K562 (cell line): Measurements from ENCODE around the gene PPP1R13B. TPM values are rescaled to one million over a fixed set of nuclear protein-coding genes. Genes with fewer than 3 reads are reported as not detected.
A peak's percentile ranks its signal among the peaks of the same experiment; 100 is the strongest.

Experiments
- CBFA2T3 ChIP-seq: fragments of 450-650 bp; IDR thresholded peaks from 2 replicates; pipeline ENCODE4 v1.6.1; 2017
- CREB5 ChIP-seq: fragments of 250-450 bp; sonication (Bioruptor Pico); IDR thresholded peaks from 2 replicates; pipeline ENCODE4 v1.5.0; 2020; ENCODE audit warnings: mild to moderate bottlenecking
- DDX20 ChIP-seq: fragments of 450-650 bp; IDR thresholded peaks from 2 replicates; pipeline ENCODE4 v1.6.1; 2016; ENCODE audit warnings: missing genetic modification characterization, low read depth, mild to moderate bottlenecking, missing compliant biosample characterization, moderate library complexity
- FOXA3 ChIP-seq, 2 experiments: fragments of 450-650 bp in 1 of 2; sonication (generic) in 1 of 2; formaldehyde crosslinking; IDR thresholded peaks in 1 of 2; conservative IDR thresholded peaks in 1 of 2; 2 replicates each; pipeline versions ENCODE4 v1.4.0 to v1.8.0; 2020 to 2022; ENCODE audit warnings: mild to moderate bottlenecking in 2 of 2, missing genetic modification reagents in 1 of 2
- KAT7 ChIP-seq: sonication (generic); formaldehyde crosslinking; IDR thresholded peaks from 2 replicates; pipeline ENCODE4 v1.8.0; 2022; ENCODE audit warnings: missing genetic modification reagents, mild to moderate bottlenecking, borderline replicate concordance
- KHSRP ChIP-seq: fragments of 450-650 bp; IDR thresholded peaks from 2 replicates; pipeline ENCODE4 v1.6.1; 2017
- KLF1 ChIP-seq: fragments of 450-650 bp; IDR thresholded peaks from 2 replicates; pipeline ENCODE4 v1.6.1; 2016; ENCODE audit warnings: missing genetic modification characterization, missing compliant biosample characterization
- L3MBTL2 ChIP-seq: fragments of 450-650 bp; IDR thresholded peaks from 2 replicates; pipeline ENCODE4 v1.6.1; 2016; ENCODE audit warnings: mild to moderate bottlenecking, moderate library complexity
- MAFF ChIP-seq: IDR thresholded peaks from 2 replicates; pipeline ENCODE4 v1.6.1; 2012; ENCODE audit warnings: low read length, improper control_type of control experiment
- MTA3 ChIP-seq: fragments of 450-650 bp; formaldehyde crosslinking; IDR thresholded peaks from 2 replicates; pipeline ENCODE4 v1.6.1; 2017; ENCODE audit warnings: mild to moderate bottlenecking, borderline replicate concordance
- POLR2A ChIP-seq: fragments of 450-650 bp; conservative IDR thresholded peaks from 2 replicates; pipeline ENCODE4 v1.6.1; 2016
- POLR3A ChIP-seq: IDR thresholded peaks from 2 replicates; pipeline ENCODE4 v1.6.1; 2011; ENCODE audit warnings: borderline replicate concordance, mild to moderate bottlenecking, moderate library complexity; ENCODE audit not compliant: insufficient read length, insufficient read depth; ENCODE audit errors: extremely low read depth
- SAP30 ChIP-seq: fragments of 200-600 bp; sonication (generic); IDR thresholded peaks from 2 replicates; pipeline ENCODE4 v1.6.1; 2012; ENCODE audit warnings: borderline replicate concordance, low read depth, mild to moderate bottlenecking, moderate library complexity, low read length, control low read depth, inconsistent platforms; ENCODE audit not compliant: insufficient read depth, poor library complexity, severe bottlenecking
- SP2 ChIP-seq: IDR thresholded peaks from 2 replicates; pipeline ENCODE4 v1.6.1; 2011; ENCODE audit warnings: mild to moderate bottlenecking, low read depth, low read length, moderate library complexity; ENCODE audit not compliant: poor library complexity, severe bottlenecking; ENCODE audit errors: extremely low read depth
- TAF1 ChIP-seq: IDR thresholded peaks from 2 replicates; pipeline ENCODE4 v1.6.1; 2011; ENCODE audit warnings: mild to moderate bottlenecking, low read length, moderate library complexity; ENCODE audit not compliant: insufficient read depth, control insufficient read depth, severe bottlenecking; ENCODE audit errors: extremely low read depth
- TCF7 ChIP-seq: sonication (generic); IDR thresholded peaks from 2 replicates; pipeline ENCODE4 v1.6.1; 2016; ENCODE audit warnings: antibody characterized with exemption, borderline replicate concordance
- THAP12 ChIP-seq: fragments of 250-450 bp; sonication (Bioruptor Pico); IDR thresholded peaks from 2 replicates; pipeline ENCODE4 v1.9.0; 2021; ENCODE audit warnings: mild to moderate bottlenecking, inconsistent platforms
- ZBED1 ChIP-seq: IDR thresholded peaks from 2 replicates; pipeline ENCODE4 v1.6.1; 2014
- ZBTB5 ChIP-seq: fragments of 450-650 bp; IDR thresholded peaks from 2 replicates; pipeline ENCODE4 v1.6.1; 2017; ENCODE audit warnings: antibody characterized with exemption
- ZNF655 ChIP-seq: fragments of 250-450 bp; sonication (Bioruptor Pico); IDR thresholded peaks from 2 replicates; pipeline ENCODE4 v1.5.0; 2021
- polyA plus RNA-seq, 8 experiments: library from polyadenylated mRNA; depleted of rRNA in 4 of 8; stranded (reverse) in 5 of 8; unstranded in 3 of 8; fragments of >200 nt; fragmentation: Nextera tagmentation in 2 of 8; fragmentation: Illumina TruSeq in 1 of 8; extraction: Ambion mirVana in 2 of 8; extraction: Trizol in 1 of 8; gene quantifications; 2 replicates each; pipeline versions ENCODE4 v1.2.1 to v1.2.3, GENCODE V29; 2011 to 2014; ENCODE audit warnings: inconsistent platforms in 1 of 8, missing spikeins in 1 of 8
- total RNA-seq, 7 experiments: library from RNA; depleted of rRNA in 6 of 7; stranded (reverse); fragments of >200 nt in 6 of 7; fragmentation: Illumina TruSeq in 2 of 7; extraction: Trizol in 2 of 7; gene quantifications; 2 replicates each; pipeline versions ENCODE4 v1.2.1 to v1.2.3, GENCODE V29; 2011 to 2021; ENCODE audit warnings: low replicate concordance in 1 of 7

PPP1R13B gene
- total and polyA plus RNA-seq, 9 of the 15 experiments (the other 6 are each of a cell fraction or from before 2014, with no cell fraction given): 0.03 to 1.7 (median 0.15) TPM

GRCh38 chr14:103715052-103716000 is 132.0 kb downstream of the PPP1R13B start, which contains the start of the genes XRCC3 and ZFYVE21 (continued):
- no peak for TF ChIP-seq ZBTB5
- no peak for TF ChIP-seq KAT7 (CRISPR knock-in tag)
- peak; percentile 74 for TF ChIP-seq POLR2A
- TF ChIP-seq CBFA2T3: no peak
- no peak for TF ChIP-seq TCF7
- peak; percentile 48 for TF ChIP-seq TAF1
- no peak for TF ChIP-seq DDX20 (tag)
- TF ChIP-seq ZNF655 (CRISPR knock-in tag): no peak
- peak; percentile 86 for TF ChIP-seq SP2
- TF ChIP-seq THAP12: peak; percentile 34; the same call in 1 of the 2 replicates
- 0 out of 2 replicates have a peak, but pooled peaks have one; percentile 30 for TF ChIP-seq KLF1
- no peak for TF ChIP-seq KHSRP
- TF ChIP-seq CREB5 (CRISPR knock-in tag): no peak
- TF ChIP-seq MAFF: no peak
- TF ChIP-seq MTA3: peak; percentile 58; the same call in 1 of the 2 replicates
- TF ChIP-seq FOXA3 (CRISPR knock-in tag; conservative IDR thresholded peaks at IDR 0.05 in 1 of 2, IDR thresholded peaks at IDR 0.05 in 1 of 2): no peak
- peak; percentile 92 for TF ChIP-seq L3MBTL2
- TF ChIP-seq POLR3A: no peak
- no peak for TF ChIP-seq SAP30
- TF ChIP-seq ZBED1: no peak
